Sigmoid colon (tissue), 4 donors: ENCODE results near the gene KDM4D.

Experiments used
- POLR2A ChIP-seq, 2 donors: fragments of 450-650 bp; IDR thresholded peaks; one replicate each; pipeline ENCODE4 v1.6.1; 2016; ENCODE audit warnings: antibody characterized with exemption in 2 of 2, mild to moderate bottlenecking in 2 of 2, moderate library complexity in 2 of 2
- POLR2AphosphoS5 ChIP-seq, 4 donors: sonication (generic); formaldehyde crosslinking; IDR thresholded peaks; one replicate each; pipeline ENCODE4 v1.6.1; 2017; ENCODE audit warnings: antibody characterized with exemption in 4 of 4

DNA sequence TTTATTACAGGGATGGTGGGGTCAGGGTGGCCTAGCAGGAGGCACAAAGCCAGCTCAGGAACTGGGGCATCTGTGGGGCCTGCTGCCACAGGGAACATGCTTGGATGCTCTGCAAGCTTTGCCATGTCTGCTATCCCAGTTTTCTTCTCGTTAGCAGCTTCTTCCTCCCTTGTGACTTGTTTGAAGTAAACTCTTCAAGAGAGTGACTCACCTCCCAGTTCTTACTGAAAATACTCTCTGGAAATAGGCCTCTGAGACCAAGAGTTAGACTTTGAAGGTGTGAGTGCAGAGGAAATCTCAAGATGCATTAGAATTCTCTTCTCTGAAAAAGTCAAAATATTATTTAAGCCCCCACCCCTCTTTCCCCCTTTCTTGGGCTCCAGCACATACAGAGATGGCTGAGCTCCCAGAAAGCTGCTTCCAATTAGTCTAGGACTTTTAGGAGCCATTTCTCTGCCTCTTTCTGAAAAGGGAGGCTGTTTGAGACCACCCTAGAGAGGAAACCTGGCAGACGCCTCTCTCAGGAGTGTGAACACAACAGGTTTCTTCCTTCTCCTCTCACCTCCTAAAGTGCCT lies 15.3 kb upstream of the KDM4D start:
- TF ChIP-seq POLR2A (IDR thresholded peaks at IDR 0.05) (no peak), POLR2AphosphoS5 (IDR thresholded peaks at IDR 0.05) (no peak)
